MV-4-11 (cell line): ENCODE results near the gene PAEP.

Experiments used
- DNase-seq: peaks from one replicate; lab custom pipeline; 2025; lab: John Stamatoyannopoulos, UW

Gene PAEP

DNA sequence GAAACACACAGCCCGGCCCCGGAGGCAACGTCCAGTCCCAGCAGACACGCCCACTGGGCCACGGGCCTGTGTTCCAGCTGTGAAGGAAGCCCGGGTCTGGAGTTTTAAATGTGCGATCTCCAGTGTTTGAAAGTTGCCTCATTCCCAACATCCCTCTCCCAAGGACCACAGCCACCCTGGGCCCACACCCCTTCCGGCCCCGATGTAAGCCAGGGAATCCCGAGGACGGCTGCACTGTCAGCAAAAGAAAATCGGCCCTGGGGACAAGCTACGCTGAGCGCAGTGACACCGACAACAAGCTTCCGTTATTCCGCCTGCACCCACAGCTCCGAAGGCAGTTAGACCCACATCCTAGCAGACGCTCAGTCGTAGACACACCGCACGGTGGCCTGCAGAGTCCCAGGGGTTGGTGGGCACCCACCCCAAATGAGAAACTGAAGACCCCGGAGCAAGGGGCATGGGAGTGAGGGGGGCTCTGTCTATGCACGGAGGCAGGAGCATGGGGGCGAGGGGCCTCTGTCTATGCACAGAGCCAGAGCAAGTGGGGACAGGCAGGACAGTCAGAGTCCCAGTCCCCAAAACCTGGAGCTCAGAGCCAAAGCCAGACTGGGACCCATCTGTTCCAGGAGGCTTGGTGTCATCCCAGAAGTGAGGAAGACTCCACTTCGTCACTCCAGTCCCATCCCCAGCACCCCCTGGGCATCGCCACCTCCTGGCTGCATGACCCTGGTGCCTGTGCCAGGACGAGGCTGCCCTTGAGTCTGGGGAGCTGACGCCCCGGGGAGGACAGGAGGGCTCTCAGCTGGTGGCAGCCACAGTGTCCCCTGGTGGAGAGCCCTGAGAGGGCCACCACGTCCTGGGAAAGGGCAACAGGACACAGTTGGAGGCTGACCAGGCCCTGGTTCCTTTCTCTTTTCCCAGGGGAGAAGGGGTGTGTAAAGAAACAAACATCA, 54.4 kb downstream of the PAEP start:
- no peak for DNase-seq
